Esophagus muscularis mucosa (tissue), 4 donors: ENCODE results near the gene RASD2. TPM values are rescaled to one million over a fixed set of nuclear protein-coding genes. Genes with fewer than 3 reads are reported as not detected.

Experiments
- DNase-seq: peaks from one replicate; pipeline ENCODE4 v3.0.0-alpha.2; 2017; ENCODE audit errors: extremely low spot score
- H3K27ac ChIP-seq, 4 donors: fragments of 200-600 bp; sonication (generic); replicated peaks in 1 of 4; 1 replicate in 3 of 4; 2 replicates in 1 of 4; pipeline ENCODE4 v1.5.1; 2016 to 2019; ENCODE audit warnings: mild to moderate bottlenecking in 1 of 4
- H3K27me3 ChIP-seq, 4 donors: fragments of 200-600 bp; sonication (generic); one replicate each; pipeline versions ENCODE4 v1.5.1 to v1.6.0; 2016 to 2019
- H3K36me3 ChIP-seq, 4 donors: fragments of 200-600 bp; sonication (generic); one replicate each; pipeline ENCODE4 v1.5.1; 2016 to 2019
- H3K4me1 ChIP-seq, 4 donors: fragments of 200-600 bp; sonication (generic); one replicate each; pipeline ENCODE4 v1.5.1; 2016 to 2019
- H3K4me3 ChIP-seq, 4 donors: fragments of 200-600 bp; sonication (generic); 1 replicate in 2 of 4; 2 replicates in 2 of 4; pipeline ENCODE4 v1.5.1; 2016 to 2019; ENCODE audit warnings: mild to moderate bottlenecking in 4 of 4, moderate library complexity in 1 of 4
- H3K9me3 ChIP-seq, 4 donors: fragments of 200-600 bp; sonication (generic); 1 replicate in 3 of 4; 2 replicates in 1 of 4; pipeline ENCODE4 v1.5.1; 2016 to 2019
- CTCF ChIP-seq, 3 experiments: fragments of 200-600 bp in 2 of 3; fragments of 450-650 bp in 1 of 3; sonication (generic) in 2 of 3; IDR thresholded peaks; one replicate each; pipeline ENCODE4 v1.5.1; 2017 to 2019; ENCODE audit warnings: antibody characterized with exemption in 3 of 3, mild to moderate bottlenecking in 2 of 3, moderate library complexity in 1 of 3
- EP300 ChIP-seq: sonication (generic); formaldehyde crosslinking; IDR thresholded peaks from one replicate; pipeline ENCODE4 v1.6.1; 2017; ENCODE audit warnings: antibody characterized with exemption
- POLR2A ChIP-seq: fragments of 450-650 bp; IDR thresholded peaks from one replicate; pipeline ENCODE4 v1.6.1; 2017; ENCODE audit warnings: antibody characterized with exemption, moderate library complexity, mild to moderate bottlenecking, low read depth
- POLR2AphosphoS5 ChIP-seq, 2 donors: sonication (generic); formaldehyde crosslinking; IDR thresholded peaks; one replicate each; pipeline ENCODE4 v1.6.1; 2017; ENCODE audit warnings: antibody characterized with exemption in 2 of 2
- WGBS: methylation state at CpG from one replicate; pipeline ENCODE4 v1.1.5; 2018; 5-methylcytosine and 5-hydroxymethylcytosine counted together
- intact Hi-C: fragments of 100-400 bp; cut with DNase I; formaldehyde crosslinking; loops from one replicate; pipeline ENCODE4 v1.15.1; 2023
- total RNA-seq, 4 donors: library from RNA; depleted of rRNA; stranded (reverse); fragments of >200 nt; gene quantifications; one replicate each; pipeline versions ENCODE4 v1.1.0 to v1.2.1, GENCODE V29; 2016

The RASD2 gene
- total RNA-seq, 4 donors from 2014 or later: 18.4 to 53.6 (median 31.7) TPM

- peak overlapping the region; percentile 69 to 82 (median 74) for H3K27ac ChIP-seq
- TF ChIP-seq POLR2A (no peak), EP300 (no peak)
- no peak for DNase-seq
- WGBS: 71% methylated on average over 7 of the region's 14 CpGs
- no peak overlapping the region for H3K4me3 ChIP-seq
- intact Hi-C loops: no loop called here
- H3K4me1 ChIP-seq: peaks cover 25 to 38% (median 33%) of the 10 kb centered on the region in 4 donors
- H3K9me3 ChIP-seq: no peaks in the 10 kb centered on the region
- H3K36me3 ChIP-seq: no peaks in the 10 kb centered on the region
- H3K27me3 ChIP-seq: no peaks in the 10 kb centered on the region
These were observed 53.4 kb downstream of the RASD2 start for GRCh38 chr22:35593891-35594470.

GRCh38 chr22:35594686-35595085 is 54.1 kb downstream of the RASD2 start:
- H3K27ac ChIP-seq: peak overlapping the region in 2 of 4 donors; percentile 2 to 74
- H3K36me3 ChIP-seq: no peaks in the 10 kb centered on the region
- intact Hi-C loops: no loop called here
- H3K9me3 ChIP-seq: no peaks in the 10 kb centered on the region
- H3K4me3 ChIP-seq: no peak overlapping the region
- no peaks in the 10 kb centered on the region for H3K27me3 ChIP-seq
- peaks cover 23 to 37% (median 27%) of the 10 kb centered on the region in 4 donors for H3K4me1 ChIP-seq
- no peak for DNase-seq
- TF ChIP-seq POLR2A: no peak
- WGBS: 100% methylated on average over 5 of the region's 5 CpGs

GRCh38 chr22:35596821-35597220 is 56.2 kb downstream of the RASD2 start:
- no peak for DNase-seq
- peaks cover 0 to 6% (median 0%) of the 10 kb centered on the region in 4 donors for H3K36me3 ChIP-seq
- H3K4me3 ChIP-seq: no peak overlapping the region
- peak overlapping the region in 3 of 4 donors; percentile 22 to 45 (median 38) for H3K27ac ChIP-seq
- peaks cover 22 to 37% (median 27%) of the 10 kb centered on the region in 4 donors for H3K4me1 ChIP-seq
- no peaks in the 10 kb centered on the region for H3K27me3 ChIP-seq
- no peaks in the 10 kb centered on the region for H3K9me3 ChIP-seq
- WGBS: 41% methylated on average over 7 of the region's 7 CpGs
- TF ChIP-seq CTCF (IDR thresholded peaks at IDR 0.05) (no peak), EP300 (no peak), POLR2A (no peak), POLR2AphosphoS5 (IDR thresholded peaks at IDR 0.05) (peak in 1 of 2 donors; percentile 33)
- intact Hi-C loops: no loop called here

- no peaks in the 10 kb centered on the region for H3K27me3 ChIP-seq
- intact Hi-C loops: no loop called here
- H3K4me1 ChIP-seq: peaks cover 12 to 28% (median 17%) of the 10 kb centered on the region in 4 donors
- H3K4me3 ChIP-seq: no peak overlapping the region
- WGBS: 89% methylated on average over 8 of the region's 16 CpGs
- no peak for DNase-seq
- TF ChIP-seq POLR2AphosphoS5 (IDR thresholded peaks at IDR 0.05): no peak
- TF ChIP-seq POLR2A: no peak
- TF ChIP-seq CTCF (IDR thresholded peaks at IDR 0.05): no peak
- H3K9me3 ChIP-seq: no peaks in the 10 kb centered on the region
- peak overlapping the region in 1 of 4 donors; percentile 45 for H3K27ac ChIP-seq
- H3K36me3 ChIP-seq: peaks cover 0 to 6% (median 0%) of the 10 kb centered on the region in 4 donors
These were observed 57.2 kb downstream of the RASD2 start for GRCh38 chr22:35597692-35598395.

- intact Hi-C loops: no loop called here
- Histone ChIP-seq H3K4me3 (no peak overlapping the region), H3K9me3 (no peaks in the 10 kb centered on the region), H3K27me3 (no peaks in the 10 kb centered on the region), H3K27ac (no peak overlapping the region), H3K36me3 (peaks cover 0 to 6% (median 0%) of the 10 kb centered on the region in 4 donors), H3K4me1 (peaks cover 7 to 23% (median 13%) of the 10 kb centered on the region in 4 donors)
- TF ChIP-seq CTCF (IDR thresholded peaks at IDR 0.05) (no peak), POLR2AphosphoS5 (IDR thresholded peaks at IDR 0.05) (no peak), EP300 (no peak), POLR2A (no peak)
- WGBS: 100% methylated on average over 1 of the region's 4 CpGs
- no peak for DNase-seq
These were observed 57.7 kb downstream of the RASD2 start for GRCh38 chr22:35598396-35598710.
